GM21717 (cell line): Measurements from ENCODE around the gene MAPK8IP1.

Source experiments
- ATAC-seq: cut with Tn5 transposase; IDR thresholded peaks from one replicate; pipeline ENCODE4 v1.9.1; 2021; ENCODE audit warnings: mild to moderate bottlenecking, moderate library complexity; ENCODE audit not compliant: unreplicated experiment

The MAPK8IP1 gene

DNA sequence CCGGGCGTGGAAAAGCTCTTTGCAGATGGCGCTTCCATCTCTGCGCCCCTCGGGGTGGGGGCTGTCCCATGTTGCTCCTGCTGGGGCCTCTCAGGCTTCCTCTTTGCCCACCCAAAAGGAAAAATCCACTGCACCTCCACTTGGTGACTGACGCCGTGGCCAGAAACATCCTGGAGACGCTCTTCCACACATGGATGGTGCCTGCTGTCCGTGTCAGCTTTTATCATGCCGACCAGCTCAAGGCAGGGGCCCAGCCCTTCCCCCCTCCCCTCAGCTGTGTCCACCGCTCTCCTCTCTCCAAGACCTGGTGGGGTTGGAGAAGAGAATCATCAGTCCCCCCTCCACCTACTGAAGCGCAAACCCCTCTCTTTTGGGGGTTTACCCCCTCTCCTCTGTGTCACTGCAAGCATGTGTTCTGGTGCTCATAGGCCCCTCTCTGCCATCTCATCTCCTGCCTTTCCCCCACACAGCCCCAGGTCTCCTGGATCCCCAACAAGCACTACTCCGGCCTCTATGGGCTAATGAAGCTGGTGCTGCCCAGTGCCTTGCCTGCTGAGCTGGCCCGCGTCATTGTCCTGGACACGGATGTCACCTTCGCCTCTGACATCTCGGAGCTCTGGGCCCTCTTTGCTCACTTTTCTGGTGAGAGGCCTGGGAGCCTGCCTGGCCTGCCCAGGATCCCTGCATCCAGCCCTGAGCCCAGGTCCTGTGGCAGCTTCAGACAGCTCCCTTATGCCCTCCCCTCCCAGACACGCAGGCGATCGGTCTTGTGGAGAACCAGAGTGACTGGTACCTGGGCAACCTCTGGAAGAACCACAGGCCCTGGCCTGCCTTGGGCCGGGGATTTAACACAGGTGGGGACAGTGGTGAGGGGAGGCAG lies 38.8 kb downstream of the MAPK8IP1 start:
- ATAC-seq, result no peak

GRCh38 chr11:45924927-45925326 lies 39.5 kb downstream of the MAPK8IP1 start:
- ATAC-seq, result no peak

DNA sequence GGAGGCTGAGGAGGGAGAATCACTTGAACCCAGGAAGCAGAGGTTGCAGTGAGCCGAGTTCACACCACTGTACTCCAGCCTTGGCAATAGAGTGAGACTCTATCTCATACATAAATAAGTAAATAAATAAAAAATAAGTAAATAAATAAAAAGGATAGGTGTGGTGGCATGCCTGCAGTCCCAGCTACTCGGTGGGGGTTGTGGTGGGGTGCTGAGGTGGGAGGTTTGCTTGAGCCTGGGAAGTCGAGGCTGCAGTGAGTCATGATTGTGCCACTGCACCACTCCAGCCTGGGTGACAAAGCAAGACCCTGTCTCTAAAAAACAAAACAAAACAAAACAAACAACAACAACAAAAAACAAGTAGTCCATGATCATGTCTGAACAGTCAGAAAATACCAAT lies 40.1 kb downstream of the MAPK8IP1 start:
- ATAC-seq, result no peak

GRCh38 chr11:45926001-45926401 lies 40.5 kb downstream of the MAPK8IP1 start:
- ATAC-seq, result no peak

GRCh38 chr11:45926536-45927331 lies 41.3 kb downstream of the MAPK8IP1 start:
- ATAC-seq, result no peak

DNA sequence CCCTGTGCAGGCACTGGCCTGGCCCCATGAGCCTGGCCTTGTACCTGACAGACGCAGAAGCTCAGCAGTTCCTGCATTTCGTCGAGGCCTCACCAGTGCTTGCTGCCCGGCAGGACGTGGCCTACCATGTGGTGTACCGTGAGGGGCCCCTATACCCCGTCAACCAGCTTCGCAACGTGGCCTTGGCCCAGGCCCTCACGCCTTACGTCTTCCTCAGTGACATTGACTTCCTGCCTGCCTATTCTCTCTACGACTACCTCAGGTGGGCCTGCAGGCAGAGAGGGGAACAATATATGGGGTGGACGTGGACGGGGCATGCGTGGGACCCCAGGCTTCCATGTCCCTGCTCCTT lies 41.9 kb downstream of the MAPK8IP1 start:
- ATAC-seq, result no peak

GRCh38 chr11:45927684-45928413 lies 42.4 kb downstream of the MAPK8IP1 start:
- ATAC-seq, result no peak

GRCh38 chr11:45928535-45929215 lies 43.2 kb downstream of the MAPK8IP1 start:
- ATAC-seq, result no peak

GRCh38 chr11:45929486-45930030 lies 44.1 kb downstream of the MAPK8IP1 start:
- no peak for ATAC-seq

DNA sequence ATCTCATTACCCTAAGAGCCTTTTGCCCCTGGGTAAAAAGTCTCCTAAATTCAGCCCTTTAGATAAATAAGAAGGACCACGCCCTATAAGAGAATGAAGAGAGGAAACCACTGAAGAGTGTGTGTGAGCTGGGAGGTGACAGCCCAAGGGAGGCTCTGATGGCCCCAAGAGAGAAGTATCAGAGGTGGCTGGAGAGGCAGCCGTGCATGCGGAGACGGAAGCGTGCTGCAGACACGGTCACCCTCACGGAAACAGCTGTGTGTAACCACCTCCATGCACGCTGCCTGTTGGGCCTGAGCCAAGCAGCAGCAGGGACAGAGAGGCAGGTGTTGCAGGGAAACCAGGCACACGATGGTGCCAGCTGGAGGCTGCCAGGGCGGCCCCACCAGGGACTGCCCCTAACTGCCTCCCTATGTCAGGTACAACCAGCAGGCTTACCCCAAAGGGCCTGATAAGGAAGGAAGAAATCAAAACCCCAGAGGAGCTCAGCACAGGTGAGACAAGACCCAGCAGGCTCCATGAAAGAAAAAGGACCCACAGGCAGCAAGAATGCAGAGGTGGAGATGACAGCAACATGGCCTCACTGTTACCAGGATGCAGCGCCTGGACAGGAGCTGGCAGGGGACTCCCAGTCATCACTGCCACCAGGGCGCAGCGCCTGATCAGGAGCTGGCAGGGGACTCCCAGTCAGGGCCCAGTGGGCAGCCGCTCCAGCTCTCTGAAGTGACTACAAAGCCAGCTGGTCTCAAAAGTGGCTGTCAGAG lies 44.8 kb downstream of the MAPK8IP1 start:
- peak; percentile 82 for ATAC-seq

GRCh38 chr11:45930951-45931570 lies 45.6 kb downstream of the MAPK8IP1 start:
- no peak for ATAC-seq

GRCh38 chr11:45931739-45932138 lies 46.3 kb downstream of the MAPK8IP1 start:
- ATAC-seq, result no peak

GRCh38 chr11:45932217-45932616 lies 46.8 kb downstream of the MAPK8IP1 start:
- ATAC-seq, result no peak

GRCh38 chr11:45933131-45933831 lies 47.8 kb downstream of the MAPK8IP1 start:
- no peak for ATAC-seq

DNA sequence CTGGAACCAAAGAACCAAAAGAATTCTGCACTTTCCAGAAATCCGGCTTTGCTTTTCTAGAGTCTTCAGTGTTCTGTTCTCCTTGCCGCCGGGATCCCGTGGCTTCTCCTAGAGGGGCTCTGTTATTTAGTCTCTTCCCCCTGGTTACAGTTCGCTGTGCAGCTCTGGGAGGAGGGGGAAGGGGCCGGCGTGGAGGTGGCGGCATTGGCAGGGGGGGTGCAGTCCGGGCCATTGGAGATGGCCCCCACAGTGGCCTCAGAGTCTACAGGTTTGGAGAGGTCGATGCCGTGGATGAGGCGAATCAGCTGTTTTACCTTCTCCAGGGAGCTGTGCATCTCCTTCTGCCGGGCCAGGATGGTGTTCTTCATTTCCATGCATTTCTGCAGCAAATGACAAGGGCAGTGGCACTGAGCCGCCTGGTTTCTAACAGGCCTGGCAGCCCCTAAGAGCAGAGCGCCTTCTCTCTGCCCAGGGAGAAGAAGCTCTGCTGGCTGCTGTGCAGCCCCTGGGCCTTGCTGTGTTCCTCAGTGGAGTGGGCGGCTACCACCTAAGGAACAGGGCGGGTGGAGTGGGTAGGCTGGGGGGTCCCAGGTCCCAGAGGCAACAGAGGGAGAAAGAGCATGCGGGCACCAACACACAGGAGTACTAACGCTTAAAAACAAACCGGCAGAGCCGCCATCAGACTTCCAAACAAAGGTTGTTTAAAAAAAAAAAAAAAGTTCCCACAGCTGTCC lies 48.6 kb downstream of the MAPK8IP1 start:
- no peak for ATAC-seq

GRCh38 chr11:45934580-45935318 lies 49.3 kb downstream of the MAPK8IP1 start:
- ATAC-seq, result no peak

GRCh38 chr11:45935349-45936064 lies 50.1 kb downstream of the MAPK8IP1 start:
- no peak for ATAC-seq
